BJ (cell line): Measurements from ENCODE around the gene ORC3. TPM values are rescaled to one million over a fixed set of nuclear protein-coding genes. Genes with fewer than 3 reads are reported as not detected.

Experiments used
- CTCF ChIA-PET: fragments of 350-600 bp; formaldehyde crosslinking; extraction: SDS; loops from one replicate; lab custom pipeline; 2021; ENCODE audit warnings: antibody characterized with exemption, inconsistent platforms; lab: Yijun Ruan, JAX
- POLR2A ChIA-PET: fragments of 300-600 bp; sonication (Branson Sonifier 250); formaldehyde crosslinking; extraction: SDS; loops from one replicate; lab custom pipeline; 2021; ENCODE audit warnings: antibody characterized with exemption; lab: Charles Lee
- DNase-seq: peaks from one replicate; pipeline ENCODE4 v3.0.0-alpha.2; 2011; ENCODE audit warnings: low read depth
- H3K27me3 ChIP-seq: 2 replicates; pipeline ENCODE4 v1.6.0; 2011; ENCODE audit warnings: low read length; ENCODE audit not compliant: control insufficient read depth, insufficient read depth
- H3K36me3 ChIP-seq: 2 replicates; pipeline ENCODE4 v1.5.1; 2011; ENCODE audit warnings: low read length; ENCODE audit not compliant: control insufficient read depth, insufficient read depth
- H3K4me3 ChIP-seq: 2 replicates; pipeline ENCODE4 v1.5.1; 2011; ENCODE audit warnings: low read depth, mild to moderate bottlenecking, control low read depth, low read length
- CTCF ChIP-seq: IDR thresholded peaks from 2 replicates; pipeline ENCODE4 v1.5.1; 2011; ENCODE audit warnings: low read depth, mild to moderate bottlenecking, control low read depth, inconsistent platforms, low read length, moderate library complexity; ENCODE audit not compliant: insufficient read depth
- polyA plus RNA-seq: library from polyadenylated mRNA; depleted of rRNA; stranded (reverse); fragments of >200 nt; gene quantifications from 2 replicates; pipeline ENCODE4 v1.2.3, GENCODE V29; 2011

Gene ORC3
- polyA plus RNA-seq, 1 experiment = 17.3 TPM

- no peak for DNase-seq
- POLR2A ChIA-PET = interaction anchor here (0.6 kb wide), 1 partner anchor 1970 kb away, joined by 4 read pairs; no protein-coding TSS in a partner anchor
- H3K36me3 ChIP-seq = no peaks in the 10 kb centered on the region
- H3K27me3 ChIP-seq = no peaks in the 10 kb centered on the region
- no peak overlapping the region for H3K4me3 ChIP-seq
- CTCF ChIA-PET = no interaction called here
- TF ChIP-seq CTCF = no peak
These were observed 55.1 kb downstream of the ORC3 start for GRCh38 chr6:87645080-87645479.

GRCh38 chr6:87653074-87653962, 63.4 kb downstream of the ORC3 start:
- CTCF ChIA-PET = interaction anchor here (0.8 to 1.6 kb wide), 3 partner anchors 12 to 137 kb away, joined by 3 to 5 read pairs (median 4); no protein-coding TSS in a partner anchor
- POLR2A ChIA-PET = no interaction called here
- TF ChIP-seq CTCF = no peak
- H3K36me3 ChIP-seq = no peaks in the 10 kb centered on the region; the same call in 1 of the 2 replicates
- no peak overlapping the region for H3K4me3 ChIP-seq
- H3K27me3 ChIP-seq = no peaks in the 10 kb centered on the region
- DNase-seq = no peak

GRCh38 chr6:87654122-87654521, 64.2 kb downstream of the ORC3 start:
- ChIA-PET CTCF (interaction anchor here (0.6 to 1.6 kb wide), 4 partner anchors 17 to 473 kb away, joined by 3 to 5 read pairs (median 4); no protein-coding TSS in a partner anchor), POLR2A (no interaction called here)
- TF ChIP-seq CTCF = no peak
- H3K4me3 ChIP-seq = no peak overlapping the region
- H3K36me3 ChIP-seq = no peaks in the 10 kb centered on the region; the same call in 1 of the 2 replicates
- H3K27me3 ChIP-seq = no peaks in the 10 kb centered on the region
- DNase-seq = no peak

GRCh38 chr6:87654875-87655454, 65.0 kb downstream of the ORC3 start:
- POLR2A ChIA-PET = no interaction called here
- no peaks in the 10 kb centered on the region; the same call in 1 of the 2 replicates for H3K36me3 ChIP-seq
- TF ChIP-seq CTCF = no peak
- CTCF ChIA-PET = interaction anchor here (0.6 to 1.6 kb wide), 3 partner anchors 18 to 136 kb away, joined by 4 to 5 read pairs (median 5); no protein-coding TSS in a partner anchor
- no peak for DNase-seq
- H3K4me3 ChIP-seq = no peak overlapping the region
- H3K27me3 ChIP-seq = no peaks in the 10 kb centered on the region

GRCh38 chr6:87655824-87656223, 65.9 kb downstream of the ORC3 start:
- ChIA-PET CTCF (interaction anchor here (0.7 kb wide), 1 partner anchor 60 kb away, joined by 3 read pairs; no protein-coding TSS in a partner anchor), POLR2A (no interaction called here)
- H3K4me3 ChIP-seq = no peak overlapping the region
- no peak for DNase-seq
- H3K36me3 ChIP-seq = no peaks in the 10 kb centered on the region; the same call in 1 of the 2 replicates
- no peaks in the 10 kb centered on the region for H3K27me3 ChIP-seq
- no peak for TF ChIP-seq CTCF
